ENCODE measurements around the gene FAM241A.

DNA sequence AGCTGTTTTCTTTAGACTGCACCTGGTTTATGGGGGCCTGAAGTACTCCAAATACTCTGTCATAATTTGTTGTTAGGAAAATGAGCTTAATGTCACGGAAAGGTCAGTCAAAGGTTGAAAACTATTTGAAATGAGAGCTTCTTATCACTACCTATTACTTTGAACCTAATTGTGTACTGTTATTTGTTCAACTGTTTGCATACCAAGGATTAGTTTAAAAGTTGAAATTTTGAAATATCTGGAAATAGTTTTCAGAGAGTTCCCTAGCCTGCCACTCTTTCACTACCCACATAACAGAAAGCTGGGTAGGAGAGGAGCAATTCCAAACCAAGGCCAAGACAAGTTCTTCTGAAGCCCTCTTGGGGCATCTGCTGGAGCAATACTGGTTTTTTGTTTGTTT, 58.3 kb downstream of the FAM241A start:
- TF ChIP-seq, protein P1, sequence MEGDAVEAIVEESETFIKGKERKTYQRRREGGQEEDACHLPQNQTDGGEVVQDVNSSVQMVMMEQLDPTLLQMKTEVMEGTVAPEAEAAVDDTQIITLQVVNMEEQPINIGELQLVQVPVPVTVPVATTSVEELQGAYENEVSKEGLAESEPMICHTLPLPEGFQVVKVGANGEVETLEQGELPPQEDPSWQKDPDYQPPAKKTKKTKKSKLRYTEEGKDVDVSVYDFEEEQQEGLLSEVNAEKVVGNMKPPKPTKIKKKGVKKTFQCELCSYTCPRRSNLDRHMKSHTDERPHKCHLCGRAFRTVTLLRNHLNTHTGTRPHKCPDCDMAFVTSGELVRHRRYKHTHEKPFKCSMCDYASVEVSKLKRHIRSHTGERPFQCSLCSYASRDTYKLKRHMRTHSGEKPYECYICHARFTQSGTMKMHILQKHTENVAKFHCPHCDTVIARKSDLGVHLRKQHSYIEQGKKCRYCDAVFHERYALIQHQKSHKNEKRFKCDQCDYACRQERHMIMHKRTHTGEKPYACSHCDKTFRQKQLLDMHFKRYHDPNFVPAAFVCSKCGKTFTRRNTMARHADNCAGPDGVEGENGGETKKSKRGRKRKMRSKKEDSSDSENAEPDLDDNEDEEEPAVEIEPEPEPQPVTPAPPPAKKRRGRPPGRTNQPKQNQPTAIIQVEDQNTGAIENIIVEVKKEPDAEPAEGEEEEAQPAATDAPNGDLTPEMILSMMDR (IDR thresholded peaks at IDR 0.05), result no peak
- no peak for TF ChIP-seq EZH2 (IDR thresholded peaks at IDR 0.05; ENCODE audit: borderline replicate concordance, insufficient read depth, low read depth, low read length, poor library complexity, severe bottlenecking)

Measured in B cell (primary cell).